Stimulated activated naive CD4-positive, alpha-beta T cell (primary cell): ENCODE results near the gene CCN2.
"Not testable (repeated sequence)": the region's sequence is repeated elsewhere in the genome, so short reads cannot be mapped to it uniquely, and the experiment has no call there.

Source experiments
- DNase-seq, 6 experiments: peaks; one replicate each; lab custom pipeline; 2025; lab: John Stamatoyannopoulos, UW

The CCN2 gene

DNA sequence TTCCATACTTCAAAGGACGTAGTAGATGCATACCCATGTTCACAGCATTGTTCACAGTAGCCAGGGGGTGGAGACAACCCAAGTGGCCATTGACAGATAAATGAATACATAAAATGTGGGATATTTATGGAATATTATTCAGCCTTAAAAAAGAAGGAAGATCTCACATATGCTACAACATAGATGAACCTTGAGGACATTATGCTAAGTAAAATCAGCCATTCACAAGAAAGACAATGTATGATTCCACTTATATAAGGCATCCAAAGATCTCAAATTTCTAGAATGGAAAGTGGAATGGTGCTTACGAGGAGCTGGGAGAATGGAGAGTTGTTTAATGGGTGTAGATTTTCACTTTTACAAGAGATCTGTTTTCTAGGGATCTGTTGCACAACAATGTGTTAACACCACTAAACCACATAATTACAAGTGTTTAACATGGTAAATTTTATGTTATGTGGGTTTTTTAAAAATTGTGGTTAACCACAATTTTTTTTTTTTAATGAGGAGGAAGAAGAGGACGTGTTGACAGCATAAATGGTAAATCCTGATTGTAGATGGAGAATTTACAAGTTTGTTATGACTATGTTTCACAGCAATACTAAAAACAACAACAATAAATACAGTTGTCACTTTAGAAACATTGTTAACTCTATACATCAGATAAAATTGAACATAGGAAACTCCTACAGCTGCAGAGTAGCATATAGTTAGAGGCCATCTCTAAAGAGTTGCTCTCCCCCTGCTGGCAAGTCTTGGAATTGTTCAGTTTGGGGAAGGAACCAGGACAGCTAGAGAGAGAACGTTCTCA lies 41.6 kb downstream of the CCN2 start:
- DNase-seq = peak; percentile 30 to 66 (median 50)

DNA sequence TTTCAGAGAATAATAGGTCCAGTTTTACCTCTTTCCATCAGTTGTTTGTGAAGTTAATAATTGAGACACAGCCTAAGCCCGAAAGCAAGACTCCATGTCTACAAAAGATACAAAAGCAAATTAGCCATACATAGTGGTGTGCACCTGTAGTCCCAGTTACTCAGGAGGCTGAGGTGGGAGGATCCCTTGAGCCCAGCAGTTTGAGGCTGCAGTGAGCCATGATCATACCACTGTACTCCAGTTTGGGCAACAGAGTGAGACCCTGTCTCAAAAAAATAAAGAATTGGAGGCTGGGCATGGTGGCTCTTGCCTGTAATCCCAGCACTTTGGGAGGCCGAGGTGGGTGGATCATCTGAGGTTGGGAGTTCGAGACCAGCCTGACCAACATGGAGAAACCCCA lies 42.4 kb downstream of the CCN2 start:
- DNase-seq = not testable (repeated sequence)

- not testable (repeated sequence) for DNase-seq
Measured at GRCh38 chr6:131903734-131904133, 47.4 kb downstream of the CCN2 start.

DNA sequence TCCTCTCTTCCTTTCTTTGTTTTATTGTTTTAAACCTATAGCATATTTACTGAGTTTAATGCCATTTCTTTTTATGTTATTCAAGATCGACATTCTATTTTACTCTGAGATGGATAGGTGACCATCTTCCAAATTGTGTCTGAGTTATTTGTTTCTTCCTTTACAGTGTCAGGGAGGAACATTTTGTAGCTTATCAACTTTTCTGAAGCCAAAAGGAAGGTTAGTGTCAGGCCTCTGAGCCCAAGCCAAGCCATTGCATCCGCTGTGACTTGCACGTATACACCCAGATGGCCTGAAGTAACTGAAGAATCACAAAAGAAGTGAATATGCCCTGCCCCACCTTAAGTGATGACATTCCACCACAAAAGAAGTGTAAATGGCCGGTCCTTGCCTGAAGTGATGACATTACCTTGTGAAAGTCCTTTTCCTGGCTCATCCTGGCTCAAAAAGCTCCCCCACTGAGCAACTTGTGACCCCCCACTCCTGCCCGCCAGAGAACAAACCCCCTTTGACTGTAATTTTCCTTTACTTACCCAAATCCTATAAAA lies 49.8 kb downstream of the CCN2 start:
- DNase-seq = not testable (repeated sequence)

GRCh38 chr6:131900231-131900630 lies 50.9 kb downstream of the CCN2 start:
- no peak for DNase-seq

DNA sequence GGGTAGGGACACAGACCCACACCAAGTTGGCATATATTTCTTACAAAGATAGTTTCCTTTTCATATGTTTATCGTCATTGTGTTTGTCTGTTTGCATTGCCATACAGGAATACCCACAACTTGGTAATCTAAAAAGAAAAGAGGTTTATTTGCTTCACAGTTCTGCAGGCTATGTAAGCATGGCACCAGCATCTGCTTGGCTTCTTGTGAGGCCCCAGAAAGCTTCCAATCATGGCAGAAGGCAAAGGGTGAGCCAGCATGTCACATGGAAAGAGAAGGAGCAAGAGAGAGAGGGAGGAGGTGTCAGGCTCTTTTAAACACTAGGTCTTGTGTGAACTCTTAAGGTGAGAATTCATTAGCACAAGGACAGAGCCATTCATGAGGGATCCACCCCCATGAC lies 52.5 kb downstream of the CCN2 start:
- DNase-seq = no peak
